Activated CD4-positive, alpha-beta T cell treated with anti-CD3 and anti-CD28 coated beads, Interleukin-2, amount 50 U/mL, for 1 hour (primary cell): ENCODE results near the gene MAMDC2.

Experiments
- DNase-seq: peaks from one replicate; pipeline ENCODE4 v3.0.0-alpha.2; 2020

The MAMDC2 gene

GRCh38 chr9:70066418-70066817 lies 22.8 kb downstream of the MAMDC2 start:
- no peak for DNase-seq

GRCh38 chr9:70066874-70067273 lies 23.2 kb downstream of the MAMDC2 start:
- DNase-seq = no peak

GRCh38 chr9:70069704-70070103 lies 26.1 kb downstream of the MAMDC2 start:
- DNase-seq = no peak

GRCh38 chr9:70073193-70073592 lies 29.5 kb downstream of the MAMDC2 start:
- no peak for DNase-seq

DNA sequence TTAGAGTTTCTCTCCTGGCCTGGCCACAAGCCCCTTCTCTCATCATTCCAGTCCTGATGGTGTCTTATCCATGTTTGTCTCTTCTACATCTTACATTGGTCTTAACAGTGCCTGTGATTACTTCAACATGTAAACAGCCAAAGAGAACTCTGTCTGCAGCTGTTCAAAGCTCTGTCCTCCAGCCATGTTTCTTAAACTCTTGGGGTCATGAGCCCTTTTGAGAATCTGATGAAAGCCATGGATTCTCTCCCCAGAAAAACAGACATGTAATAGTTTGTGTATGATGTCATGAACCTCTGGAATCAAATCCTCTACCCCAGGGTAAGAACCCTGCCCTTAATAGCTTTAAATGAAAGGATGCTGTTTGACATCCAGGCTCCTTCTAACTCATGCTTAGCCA lies 30.1 kb downstream of the MAMDC2 start:
- DNase-seq = no peak

- DNase-seq = no peak
These were observed 33.0 kb downstream of the MAMDC2 start for GRCh38 chr9:70076678-70077077.

DNA sequence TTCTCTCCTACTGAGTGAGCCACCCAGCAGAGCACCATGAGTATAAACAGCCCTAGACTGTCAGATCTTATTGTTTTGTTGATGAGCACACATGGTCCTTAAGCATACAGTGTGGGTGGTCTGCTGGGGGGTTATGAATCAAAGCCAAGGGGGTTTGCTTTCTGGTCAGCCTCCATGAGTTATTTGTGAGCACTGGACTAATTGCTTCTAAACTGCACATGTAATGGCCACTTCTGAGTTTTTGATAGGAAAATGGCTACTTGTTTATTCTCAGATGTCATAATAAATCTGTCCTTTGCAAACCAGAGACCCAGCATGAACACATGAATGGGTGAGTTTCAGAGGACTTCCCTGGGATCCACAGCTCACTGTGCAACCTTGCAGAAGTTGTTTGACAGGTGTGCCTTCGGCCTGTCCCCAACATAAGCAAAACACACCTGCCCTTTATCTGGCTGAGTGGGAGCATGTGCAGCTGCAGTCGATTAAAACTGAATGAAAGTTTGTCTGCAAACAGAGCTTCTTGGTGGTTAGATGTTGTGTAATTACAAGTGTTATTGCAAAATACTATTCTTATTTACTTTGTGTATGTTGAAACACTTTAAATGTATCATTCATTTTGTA lies 35.9 kb downstream of the MAMDC2 start:
- no peak for DNase-seq

GRCh38 chr9:70080481-70081119 lies 37.0 kb downstream of the MAMDC2 start:
- no peak for DNase-seq

GRCh38 chr9:70081120-70081495 lies 37.5 kb downstream of the MAMDC2 start:
- no peak for DNase-seq

- no peak for DNase-seq
These were observed 39.8 kb downstream of the MAMDC2 start for GRCh38 chr9:70083429-70083828.

- no peak for DNase-seq
These were observed 41.6 kb downstream of the MAMDC2 start for GRCh38 chr9:70085241-70085640.

DNA sequence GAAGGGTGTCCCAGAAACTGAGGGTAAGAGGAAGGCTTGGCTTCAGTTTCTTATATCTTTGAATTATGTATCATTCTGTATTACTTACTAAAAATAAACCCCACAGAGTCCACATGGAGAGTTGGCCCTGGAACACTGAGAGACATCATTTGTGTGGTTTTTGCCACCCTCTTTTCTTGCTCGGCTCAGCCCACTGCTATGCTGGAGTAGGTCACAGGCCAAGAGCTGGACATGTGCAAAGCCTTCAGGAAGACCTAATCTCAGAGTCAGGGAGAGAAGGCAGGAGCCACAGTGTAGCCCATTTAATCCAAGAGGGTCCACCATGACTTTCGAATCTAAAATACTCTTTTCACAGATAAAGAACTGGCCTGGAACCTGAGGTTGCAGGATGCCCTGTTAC lies 47.5 kb downstream of the MAMDC2 start:
- DNase-seq = no peak

DNA sequence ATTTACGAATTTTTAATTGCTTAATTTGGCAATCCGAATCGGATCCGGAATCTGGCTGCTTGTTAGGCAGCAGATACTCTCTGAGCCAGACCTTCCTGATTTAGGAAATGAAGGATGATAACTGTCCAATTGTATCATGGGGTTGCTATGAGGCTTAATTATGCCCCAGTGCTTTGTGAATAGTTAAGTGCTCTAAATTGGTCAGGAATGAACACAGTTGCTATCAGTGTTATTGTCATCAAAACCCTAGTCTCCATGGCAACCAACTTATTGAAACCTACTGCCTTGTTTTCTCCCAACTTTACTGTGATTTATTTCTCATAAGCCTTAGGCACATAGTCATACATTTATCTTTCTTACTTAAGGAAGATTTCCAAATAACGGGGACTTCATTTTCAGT lies 47.9 kb downstream of the MAMDC2 start:
- no peak for DNase-seq

DNA sequence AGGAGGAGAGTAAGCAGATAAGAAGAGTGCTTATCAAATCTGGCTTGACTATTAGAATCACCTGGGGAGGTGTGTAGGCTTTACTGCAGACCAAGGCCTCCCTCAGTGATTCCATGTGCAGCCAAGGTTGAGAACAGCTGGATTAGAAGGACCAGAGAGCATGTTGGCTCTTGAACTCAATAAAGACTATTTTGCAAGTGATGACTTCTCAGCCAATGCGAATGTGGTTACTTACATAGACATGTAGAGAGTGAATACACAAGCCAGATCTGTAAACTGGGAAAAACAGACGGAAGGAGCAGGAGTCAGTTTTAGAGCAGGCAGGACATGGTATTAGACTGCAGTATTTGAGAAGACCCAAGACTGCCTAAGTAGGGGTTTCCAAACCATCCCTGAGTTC lies 48.5 kb downstream of the MAMDC2 start:
- DNase-seq = no peak

GRCh38 chr9:70093095-70093494 lies 49.4 kb downstream of the MAMDC2 start:
- no peak for DNase-seq

DNA sequence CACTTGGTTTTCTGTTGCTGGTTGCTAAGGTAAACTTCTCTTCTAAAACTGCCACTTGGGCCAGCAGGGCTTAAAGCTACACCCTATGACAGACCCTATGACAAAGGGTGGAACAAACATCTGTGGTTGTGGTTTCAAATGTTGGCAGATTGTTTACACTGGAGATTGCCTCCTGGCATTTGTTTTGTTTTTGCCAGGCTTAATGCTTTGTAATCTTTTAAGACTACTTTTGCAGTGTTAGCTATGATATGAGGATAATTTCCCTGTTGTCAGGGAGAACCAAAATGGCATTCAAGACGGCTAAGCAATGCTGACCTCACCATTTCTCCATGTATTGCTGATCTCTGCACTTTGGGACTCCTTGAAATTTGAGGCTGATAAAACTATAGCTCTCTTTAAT lies 50.3 kb downstream of the MAMDC2 start:
- no peak for DNase-seq

DNA sequence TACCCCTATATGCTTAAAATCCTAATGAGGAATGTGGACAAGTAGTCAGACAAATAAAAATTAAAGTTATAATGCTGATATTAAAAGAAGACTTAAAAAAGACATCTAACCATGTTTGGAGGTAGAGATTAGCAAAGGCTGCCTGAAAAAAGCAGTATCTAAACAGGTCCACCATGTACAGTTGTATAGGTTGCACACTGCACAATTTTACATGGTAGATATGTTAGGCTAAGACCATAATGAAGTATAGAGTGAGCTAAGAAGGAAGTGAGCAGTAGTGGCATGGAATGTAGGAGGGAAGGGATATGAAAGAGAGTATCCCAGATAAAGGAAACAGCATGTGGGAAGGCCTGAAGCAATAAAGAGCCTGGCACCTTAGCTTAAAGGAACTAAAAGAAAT lies 51.1 kb downstream of the MAMDC2 start:
- DNase-seq = no peak

- DNase-seq = no peak
These were observed 53.5 kb downstream of the MAMDC2 start for GRCh38 chr9:70097187-70097586.

GRCh38 chr9:70100362-70100761 lies 56.7 kb downstream of the MAMDC2 start:
- no peak for DNase-seq

- DNase-seq = no peak
These were observed 57.6 kb downstream of the MAMDC2 start for GRCh38 chr9:70101265-70101664.

GRCh38 chr9:70105147-70105546 lies 61.5 kb downstream of the MAMDC2 start:
- no peak for DNase-seq

- DNase-seq = no peak
These were observed 62.9 kb downstream of the MAMDC2 start for GRCh38 chr9:70106571-70106970.

GRCh38 chr9:70107558-70107957 lies 63.9 kb downstream of the MAMDC2 start:
- no peak for DNase-seq

GRCh38 chr9:70108181-70108580 lies 64.5 kb downstream of the MAMDC2 start:
- DNase-seq = no peak
